Liver (tissue), 9 donors: ENCODE data around the gene ZNF628. TPM values are rescaled to one million over a fixed set of nuclear protein-coding genes. Genes with fewer than 3 reads are reported as not detected.

Source experiments
- DNase-seq: peaks from one replicate; pipeline ENCODE4 v3.0.0-alpha.2; 2017; ENCODE audit warnings: low spot score
- H3K27ac ChIP-seq, 2 donors: one replicate each; pipeline ENCODE4 v1.7.0; 2013; ENCODE audit warnings: inconsistent platforms in 2 of 2, low read length in 2 of 2, control low read depth in 1 of 2, low read depth in 1 of 2, mild to moderate bottlenecking in 1 of 2
- H3K27me3 ChIP-seq, 4 donors: one replicate each; pipeline versions ENCODE4 v1.6.1 to v1.7.0; 2013; ENCODE audit warnings: low read length in 3 of 4, inconsistent platforms in 1 of 4, mild to moderate bottlenecking in 1 of 4, moderate library complexity in 1 of 4; ENCODE audit not compliant: control insufficient read depth in 4 of 4, insufficient read depth in 4 of 4
- H3K36me3 ChIP-seq, 4 donors: one replicate each; pipeline versions ENCODE4 v1.6.1 to v1.7.0; 2013; ENCODE audit warnings: low read length in 3 of 4, mild to moderate bottlenecking in 3 of 4, low read depth in 1 of 4, moderate library complexity in 1 of 4; ENCODE audit not compliant: control insufficient read depth in 4 of 4, insufficient read depth in 3 of 4
- H3K4me1 ChIP-seq, 4 donors: one replicate each; pipeline versions ENCODE4 v1.6.1 to v1.7.0; 2013; ENCODE audit warnings: low read length in 3 of 4, mild to moderate bottlenecking in 3 of 4, moderate library complexity in 1 of 4; ENCODE audit not compliant: control insufficient read depth in 4 of 4, insufficient read depth in 4 of 4
- H3K4me3 ChIP-seq, 3 donors: one replicate each; pipeline versions ENCODE4 v1.6.1 to v1.7.0; 2013; ENCODE audit warnings: low read length in 3 of 3, control low read depth in 1 of 3, low read depth in 1 of 3, mild to moderate bottlenecking in 1 of 3
- H3K9ac ChIP-seq, 2 donors: one replicate each; pipeline ENCODE4 v1.7.0; 2013; ENCODE audit warnings: low read length in 2 of 2, mild to moderate bottlenecking in 2 of 2, moderate library complexity in 2 of 2, control low read depth in 1 of 2, low read depth in 1 of 2
- H3K9me3 ChIP-seq, 4 donors: one replicate each; pipeline versions ENCODE4 v1.6.1 to v1.7.0; 2013; ENCODE audit warnings: low read length in 3 of 4; ENCODE audit not compliant: control insufficient read depth in 4 of 4
- ATF3 ChIP-seq: IDR thresholded peaks from 2 replicates; pipeline ENCODE4 v1.6.1; 2016; ENCODE audit warnings: antibody characterized with exemption
- CTCF ChIP-seq: fragments of 150-350 bp; IDR thresholded peaks from 2 replicates; pipeline ENCODE4 v1.5.1; 2017; ENCODE audit warnings: improper control_type of control experiment, low read depth, low read length; ENCODE audit not compliant: missing input control
- EGR1 ChIP-seq, 2 donors: IDR thresholded peaks; 2 replicates each; pipeline ENCODE4 v1.6.1; 2016 to 2018; ENCODE audit warnings: antibody characterized with exemption in 2 of 2, low read depth in 2 of 2
- FOXA1 ChIP-seq: IDR thresholded peaks from 2 replicates; pipeline ENCODE4 v1.6.1; 2016; ENCODE audit warnings: antibody characterized with exemption
- FOXA2 ChIP-seq: IDR thresholded peaks from 2 replicates; pipeline ENCODE4 v1.6.1; 2016; ENCODE audit warnings: antibody characterized with exemption
- GABPA ChIP-seq, 2 donors: IDR thresholded peaks in 1 of 2; conservative IDR thresholded peaks in 1 of 2; 2 replicates each; pipeline ENCODE4 v1.6.1; 2016; ENCODE audit warnings: antibody characterized with exemption in 2 of 2, mild to moderate bottlenecking in 1 of 2, moderate library complexity in 1 of 2
- HNF4A ChIP-seq, 2 donors: conservative IDR thresholded peaks; 2 replicates each; pipeline ENCODE4 v1.6.1; 2016; ENCODE audit warnings: antibody characterized with exemption in 2 of 2, mild to moderate bottlenecking in 2 of 2
- HNF4G ChIP-seq: IDR thresholded peaks from 2 replicates; pipeline ENCODE4 v1.6.1; 2016; ENCODE audit warnings: antibody characterized with exemption
- JUND ChIP-seq, 2 donors: IDR thresholded peaks; 2 replicates each; pipeline ENCODE4 v1.6.1; 2016; ENCODE audit warnings: antibody characterized with exemption in 2 of 2
- NR2F2 ChIP-seq: IDR thresholded peaks from 2 replicates; pipeline ENCODE4 v1.6.1; 2016; ENCODE audit warnings: antibody characterized with exemption
- RAD21 ChIP-seq, 2 donors: IDR thresholded peaks; 2 replicates each; pipeline ENCODE4 v1.6.1; 2016; ENCODE audit warnings: antibody characterized with exemption in 2 of 2, mild to moderate bottlenecking in 2 of 2
- RXRA ChIP-seq, 2 donors: IDR thresholded peaks; 2 replicates each; pipeline ENCODE4 v1.6.1; 2017 to 2018; ENCODE audit warnings: antibody characterized with exemption in 2 of 2, mild to moderate bottlenecking in 1 of 2
- SP1 ChIP-seq: IDR thresholded peaks from 2 replicates; pipeline ENCODE4 v1.6.1; 2018; ENCODE audit warnings: antibody characterized with exemption, mild to moderate bottlenecking
- TAF1 ChIP-seq: conservative IDR thresholded peaks from 2 replicates; pipeline ENCODE4 v1.6.1; 2016; ENCODE audit warnings: antibody characterized with exemption, mild to moderate bottlenecking
- YY1 ChIP-seq: IDR thresholded peaks from 2 replicates; pipeline ENCODE4 v1.6.1; 2016; ENCODE audit warnings: antibody characterized with exemption, mild to moderate bottlenecking
- WGBS: extraction: QIAGEN DNeasy Blood & Tissue Kit; methylation state at CpG from one replicate; pipeline ENCODE4 v1.1.7; 2013; 5-methylcytosine and 5-hydroxymethylcytosine counted together
- polyA plus RNA-seq, 2 donors: library from polyadenylated mRNA; stranded (reverse) in 1 of 2; unstranded in 1 of 2; fragments of 200-250 nt in 1 of 2; fragments of >200 nt in 1 of 2; fragmentation: Nextera tagmentation in 1 of 2; extraction: Ambion mirVana in 1 of 2; gene quantifications; one replicate each; pipeline versions ENCODE4 v1.2.1 to v1.2.3, GENCODE V29; 2013 to 2015
- total RNA-seq, 2 donors: library from RNA; depleted of rRNA; stranded (reverse); fragments of >200 nt; gene quantifications; one replicate each; pipeline ENCODE4 v1.2.3, GENCODE V29; 2014
- TF ChIP-seq, protein P1 (sequence below): IDR thresholded peaks from 2 replicates; pipeline ENCODE4 v1.6.1; 2016; ENCODE audit warnings: antibody characterized with exemption, mild to moderate bottlenecking
- TF ChIP-seq, protein P2 (sequence below): IDR thresholded peaks from 2 replicates; pipeline ENCODE4 v1.6.1; 2016; ENCODE audit warnings: antibody characterized with exemption
- TF ChIP-seq, protein P3 (sequence below): IDR thresholded peaks from 2 replicates; pipeline ENCODE4 v1.6.1; 2016; ENCODE audit warnings: antibody characterized with exemption
- donor health status: healthy.
- donor health status: healthy.
- donor health status: healthy.
- donor health status: healthy.
- donor health status: healthy.

Gene ZNF628
- total and polyA plus RNA-seq, 4 donors: 0.99 to 4.4 (median 1.5) TPM

DNA sequence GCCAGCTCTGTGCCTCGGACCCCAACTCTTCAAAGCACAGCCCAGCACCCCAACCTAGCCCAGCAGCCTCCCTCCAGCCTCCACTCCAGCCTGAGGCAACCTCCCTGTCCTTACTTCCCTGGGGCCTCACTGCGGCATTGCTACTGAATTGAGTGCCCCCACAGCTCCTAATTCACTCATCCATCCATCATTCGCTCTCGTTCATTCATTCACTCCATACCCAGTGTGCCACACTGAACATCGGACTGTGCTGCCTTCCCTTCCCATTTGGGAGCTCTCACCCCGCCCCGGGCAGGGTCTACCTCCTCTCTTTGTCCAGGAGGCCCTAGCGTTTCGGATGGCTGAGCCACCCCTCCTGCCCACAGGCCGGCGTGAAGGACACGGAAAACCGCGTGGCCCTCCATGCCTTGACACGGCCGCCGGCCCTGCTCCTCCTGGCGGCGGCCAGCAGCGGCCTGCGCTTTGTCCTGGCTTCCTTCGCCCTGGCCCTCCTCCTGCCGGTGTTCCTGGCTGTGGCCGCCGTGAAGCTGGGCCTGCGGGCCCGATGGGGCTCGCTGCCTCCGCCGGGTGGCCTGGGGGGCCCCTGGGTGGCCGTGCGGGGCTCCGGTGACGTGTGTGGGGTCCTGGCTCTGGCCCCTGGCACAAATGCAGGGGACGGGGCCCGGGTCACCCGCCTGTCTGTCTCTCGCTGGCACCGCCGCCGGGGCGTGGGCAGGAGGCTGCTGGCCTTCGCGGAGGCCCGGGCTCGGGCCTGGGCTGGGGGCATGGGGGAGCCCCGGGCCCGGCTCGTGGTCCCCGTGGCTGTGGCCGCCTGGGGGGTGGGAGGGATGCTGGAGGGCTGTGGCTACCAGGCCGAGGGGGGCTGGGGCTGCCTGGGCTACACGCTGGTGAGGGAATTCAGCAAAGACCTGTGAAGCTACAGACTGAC is 9.9 kb downstream of the ZNF628 start:
- TF ChIP-seq JUND (IDR thresholded peaks at IDR 0.05) (no peak), TAF1 (no peak), CTCF (no peak), RXRA (IDR thresholded peaks at IDR 0.05) (no peak), EGR1 (IDR thresholded peaks at IDR 0.05; ENCODE audit: low read depth in 2 of 2) (no peak), HNF4A (conservative IDR thresholded peaks at IDR 0.05) (no peak), SP1 (no peak), FOXA1 (no peak), YY1 (no peak), ATF3 (no peak), RAD21 (IDR thresholded peaks at IDR 0.05) (no peak), FOXA2 (no peak), HNF4G (no peak), NR2F2 (no peak), GABPA (IDR thresholded peaks at IDR 0.05 in 1 of 2, conservative IDR thresholded peaks at IDR 0.05 in 1 of 2) (no peak)
- TF ChIP-seq, protein P1, sequence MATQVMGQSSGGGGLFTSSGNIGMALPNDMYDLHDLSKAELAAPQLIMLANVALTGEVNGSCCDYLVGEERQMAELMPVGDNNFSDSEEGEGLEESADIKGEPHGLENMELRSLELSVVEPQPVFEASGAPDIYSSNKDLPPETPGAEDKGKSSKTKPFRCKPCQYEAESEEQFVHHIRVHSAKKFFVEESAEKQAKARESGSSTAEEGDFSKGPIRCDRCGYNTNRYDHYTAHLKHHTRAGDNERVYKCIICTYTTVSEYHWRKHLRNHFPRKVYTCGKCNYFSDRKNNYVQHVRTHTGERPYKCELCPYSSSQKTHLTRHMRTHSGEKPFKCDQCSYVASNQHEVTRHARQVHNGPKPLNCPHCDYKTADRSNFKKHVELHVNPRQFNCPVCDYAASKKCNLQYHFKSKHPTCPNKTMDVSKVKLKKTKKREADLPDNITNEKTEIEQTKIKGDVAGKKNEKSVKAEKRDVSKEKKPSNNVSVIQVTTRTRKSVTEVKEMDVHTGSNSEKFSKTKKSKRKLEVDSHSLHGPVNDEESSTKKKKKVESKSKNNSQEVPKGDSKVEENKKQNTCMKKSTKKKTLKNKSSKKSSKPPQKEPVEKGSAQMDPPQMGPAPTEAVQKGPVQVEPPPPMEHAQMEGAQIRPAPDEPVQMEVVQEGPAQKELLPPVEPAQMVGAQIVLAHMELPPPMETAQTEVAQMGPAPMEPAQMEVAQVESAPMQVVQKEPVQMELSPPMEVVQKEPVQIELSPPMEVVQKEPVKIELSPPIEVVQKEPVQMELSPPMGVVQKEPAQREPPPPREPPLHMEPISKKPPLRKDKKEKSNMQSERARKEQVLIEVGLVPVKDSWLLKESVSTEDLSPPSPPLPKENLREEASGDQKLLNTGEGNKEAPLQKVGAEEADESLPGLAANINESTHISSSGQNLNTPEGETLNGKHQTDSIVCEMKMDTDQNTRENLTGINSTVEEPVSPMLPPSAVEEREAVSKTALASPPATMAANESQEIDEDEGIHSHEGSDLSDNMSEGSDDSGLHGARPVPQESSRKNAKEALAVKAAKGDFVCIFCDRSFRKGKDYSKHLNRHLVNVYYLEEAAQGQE: no peak
- TF ChIP-seq, protein P2, sequence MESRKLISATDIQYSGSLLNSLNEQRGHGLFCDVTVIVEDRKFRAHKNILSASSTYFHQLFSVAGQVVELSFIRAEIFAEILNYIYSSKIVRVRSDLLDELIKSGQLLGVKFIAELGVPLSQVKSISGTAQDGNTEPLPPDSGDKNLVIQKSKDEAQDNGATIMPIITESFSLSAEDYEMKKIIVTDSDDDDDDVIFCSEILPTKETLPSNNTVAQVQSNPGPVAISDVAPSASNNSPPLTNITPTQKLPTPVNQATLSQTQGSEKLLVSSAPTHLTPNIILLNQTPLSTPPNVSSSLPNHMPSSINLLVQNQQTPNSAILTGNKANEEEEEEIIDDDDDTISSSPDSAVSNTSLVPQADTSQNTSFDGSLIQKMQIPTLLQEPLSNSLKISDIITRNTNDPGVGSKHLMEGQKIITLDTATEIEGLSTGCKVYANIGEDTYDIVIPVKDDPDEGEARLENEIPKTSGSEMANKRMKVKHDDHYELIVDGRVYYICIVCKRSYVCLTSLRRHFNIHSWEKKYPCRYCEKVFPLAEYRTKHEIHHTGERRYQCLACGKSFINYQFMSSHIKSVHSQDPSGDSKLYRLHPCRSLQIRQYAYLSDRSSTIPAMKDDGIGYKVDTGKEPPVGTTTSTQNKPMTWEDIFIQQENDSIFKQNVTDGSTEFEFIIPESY: no peak
- TF ChIP-seq, protein P3, sequence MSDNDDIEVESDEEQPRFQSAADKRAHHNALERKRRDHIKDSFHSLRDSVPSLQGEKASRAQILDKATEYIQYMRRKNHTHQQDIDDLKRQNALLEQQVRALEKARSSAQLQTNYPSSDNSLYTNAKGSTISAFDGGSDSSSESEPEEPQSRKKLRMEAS: no peak
- Histone ChIP-seq H3K27ac (peak overlapping the region; percentile 12 to 31), H3K9me3 (no peaks in the 10 kb centered on the region), H3K36me3 (peaks cover 0 to 11% (median 5%) of the 10 kb centered on the region in 4 donors), H3K9ac (no peak overlapping the region), H3K4me1 (peaks cover 3 to 14% (median 7%) of the 10 kb centered on the region in 4 donors), H3K4me3 (no peak overlapping the region), H3K27me3 (no peaks in the 10 kb centered on the region)
- 84% methylated on average over 53 of the region's 53 CpGs for WGBS
- DNase-seq: no peak
